IMR-90 (cell line): ENCODE results near the gene NCOA5. TPM values are rescaled to one million over a fixed set of nuclear protein-coding genes. Genes with fewer than 3 reads are reported as not detected.

ENCODE experiments used
- ATAC-seq: fragments of 200-7000 bp; cut with Tn5 transposase; 2 replicates; pipeline ENCODE4 v1.9.1; 2020; ENCODE audit warnings: low read depth, mild to moderate bottlenecking, moderate library complexity
- BruUV-seq: library from RNA; stranded (reverse); fragments of 400-500 nt; replicated peaks from 2 replicates; lab custom pipeline; 2021; lab: Mats Ljungman, UMichigan
- CTCF ChIA-PET: fragments of 300-600 bp; formaldehyde crosslinking; extraction: SDS; loops from one replicate; lab custom pipeline; 2021; ENCODE audit warnings: antibody characterized with exemption; lab: Yijun Ruan, JAX
- POLR2A ChIA-PET: fragments of 300-600 bp; sonication (Branson Sonifier 250); formaldehyde crosslinking; loops from one replicate; lab custom pipeline; 2022; ENCODE audit warnings: antibody characterized with exemption; ENCODE audit not compliant: unreplicated experiment; lab: Charles Lee
- DNase-seq: peaks from one replicate; pipeline ENCODE4 v3.0.0; 2013
- H2AFZ ChIP-seq: replicated peaks from 2 replicates; pipeline ENCODE3; 2013; ENCODE audit warnings: low read length, mild to moderate bottlenecking; ENCODE audit not compliant: poor library complexity
- H2AK5ac ChIP-seq: 2 replicates; pipeline ENCODE4 v1.6.1; 2013; ENCODE audit warnings: low read depth, low read length, inconsistent platforms
- H2AK9ac ChIP-seq: replicated peaks from 2 replicates; pipeline ENCODE3; 2013; ENCODE audit warnings: mild to moderate bottlenecking, low read depth, low read length, moderate library complexity; ENCODE audit not compliant: poor library complexity
- H2BK120ac ChIP-seq: 2 replicates; pipeline ENCODE4 v1.6.1; 2013; ENCODE audit warnings: low read depth, low read length, inconsistent platforms
- H2BK15ac ChIP-seq: 3 replicates; pipeline ENCODE4 v1.6.1; 2013; ENCODE audit warnings: low read depth, low read length, inconsistent platforms
- H2BK20ac ChIP-seq: 2 replicates; pipeline ENCODE4 v1.6.1; 2013; ENCODE audit warnings: low read depth, mild to moderate bottlenecking, inconsistent platforms, low read length, moderate library complexity
- H2BK5ac ChIP-seq: 2 replicates; pipeline ENCODE4 v1.6.1; 2013; ENCODE audit warnings: mild to moderate bottlenecking, low read depth, low read length, inconsistent platforms; ENCODE audit not compliant: poor library complexity, severe bottlenecking
- H3K14ac ChIP-seq: replicated peaks from 2 replicates; pipeline ENCODE4 v1.6.1; 2013; ENCODE audit warnings: low read depth, low read length, inconsistent platforms
- H3K18ac ChIP-seq: 2 replicates; pipeline ENCODE4 v1.6.1; 2013; ENCODE audit warnings: low read depth, low read length, control low read depth
- H3K23ac ChIP-seq: 2 replicates; pipeline ENCODE4 v1.6.1; 2013; ENCODE audit warnings: low read depth, low read length, inconsistent platforms
- H3K27ac ChIP-seq: 2 replicates; pipeline ENCODE4 v1.5.1; 2013; ENCODE audit warnings: mild to moderate bottlenecking, control low read depth, low read length; ENCODE audit not compliant: insufficient read depth
- H3K27me3 ChIP-seq: 2 replicates; pipeline ENCODE4 v1.6.1; 2013; ENCODE audit warnings: low read length; ENCODE audit not compliant: control insufficient read depth, insufficient read depth
- H3K36me3 ChIP-seq: 2 replicates; pipeline ENCODE4 v1.6.1; 2013; ENCODE audit warnings: low read length, mixed read lengths; ENCODE audit not compliant: control insufficient read depth, insufficient read depth
- H3K4ac ChIP-seq: 2 replicates; pipeline ENCODE4 v1.6.1; 2013; ENCODE audit warnings: low read depth, low read length, inconsistent platforms
- H3K4me1 ChIP-seq: 2 replicates; pipeline ENCODE4 v1.6.1; 2013; ENCODE audit warnings: low read length, mixed read lengths; ENCODE audit not compliant: control insufficient read depth, insufficient read depth
- H3K4me2 ChIP-seq: 2 replicates; pipeline ENCODE4 v1.6.1; 2013; ENCODE audit warnings: low read depth, mild to moderate bottlenecking, control low read depth, low read length, moderate library complexity
- H3K4me3 ChIP-seq: 2 replicates; pipeline ENCODE4 v1.5.1; 2013; ENCODE audit warnings: low read depth, mild to moderate bottlenecking, control low read depth, low read length, moderate library complexity; ENCODE audit not compliant: insufficient read depth
- H3K56ac ChIP-seq: 2 replicates; pipeline ENCODE4 v1.6.1; 2013; ENCODE audit warnings: low read length, inconsistent platforms; ENCODE audit not compliant: insufficient read depth; ENCODE audit errors: extremely low read depth
- H3K79me1 ChIP-seq, 2 experiments: 2 replicates each; pipeline ENCODE4 v1.6.1; 2013; ENCODE audit warnings: low read length in 2 of 2, inconsistent platforms in 1 of 2, low read depth in 1 of 2
- H3K9ac ChIP-seq: 2 replicates; pipeline ENCODE4 v1.6.1; 2013; ENCODE audit warnings: low read depth, low read length, control low read depth
- H3K9me1 ChIP-seq: 2 replicates; pipeline ENCODE4 v1.6.1; 2013; ENCODE audit warnings: low read length, inconsistent platforms; ENCODE audit not compliant: insufficient read depth
- H3K9me3 ChIP-seq: 2 replicates; pipeline ENCODE4 v1.6.1; 2013; ENCODE audit warnings: low read length; ENCODE audit not compliant: control insufficient read depth, insufficient read depth
- H4K20me1 ChIP-seq: 2 replicates; pipeline ENCODE4 v1.6.1; 2013; ENCODE audit warnings: low read length, inconsistent platforms; ENCODE audit not compliant: insufficient read depth
- H4K5ac ChIP-seq: 2 replicates; pipeline ENCODE4 v1.6.1; 2013; ENCODE audit warnings: mild to moderate bottlenecking, low read depth, low read length, control low read depth
- H4K8ac ChIP-seq, 2 experiments: 2 replicates each; pipeline ENCODE4 v1.6.1; 2013; ENCODE audit warnings: low read depth in 2 of 2, low read length in 2 of 2, control low read depth in 1 of 2, inconsistent platforms in 1 of 2
- H4K91ac ChIP-seq: 2 replicates; pipeline ENCODE4 v1.6.1; 2013; ENCODE audit warnings: low read depth, low read length, inconsistent platforms; ENCODE audit not compliant: insufficient read depth
- BHLHE40 ChIP-seq: fragments of 150-350 bp; IDR thresholded peaks from 2 replicates; pipeline ENCODE4 v1.6.1; 2016; ENCODE audit warnings: mild to moderate bottlenecking, low read depth, low read length
- CEBPB ChIP-seq: IDR thresholded peaks from 2 replicates; pipeline ENCODE4 v1.6.1; 2012; ENCODE audit warnings: low read depth, low read length, improper control_type of control experiment
- CHD1 ChIP-seq: IDR thresholded peaks from 2 replicates; pipeline ENCODE4 v1.6.1; 2012; ENCODE audit warnings: low read depth, low read length, improper control_type of control experiment
- CTCF ChIP-seq: conservative IDR thresholded peaks from 2 replicates; pipeline ENCODE4 v1.5.1; 2012; ENCODE audit warnings: mild to moderate bottlenecking, low read depth, low read length, improper control_type of control experiment
- ELK1 ChIP-seq: fragments of 150-350 bp; IDR thresholded peaks from 2 replicates; pipeline ENCODE4 v1.6.1; 2016; ENCODE audit warnings: low read depth, mild to moderate bottlenecking, low read length, moderate library complexity, borderline replicate concordance
- FOS ChIP-seq: fragments of 150-350 bp; IDR thresholded peaks from 2 replicates; pipeline ENCODE4 v1.6.1; 2016; ENCODE audit warnings: low read depth, low read length
- MAFK ChIP-seq: IDR thresholded peaks from 2 replicates; pipeline ENCODE4 v1.6.1; 2012; ENCODE audit warnings: low read depth, low read length, improper control_type of control experiment
- MAZ ChIP-seq: IDR thresholded peaks from 2 replicates; pipeline ENCODE4 v1.6.1; 2012; ENCODE audit warnings: low read depth, mild to moderate bottlenecking, low read length, improper control_type of control experiment, moderate library complexity, borderline replicate concordance
- MXI1 ChIP-seq: IDR thresholded peaks from 2 replicates; pipeline ENCODE4 v1.6.1; 2012; ENCODE audit warnings: low read depth, mild to moderate bottlenecking, low read length, moderate library complexity, borderline replicate concordance
- NFE2L2 ChIP-seq: fragments of 150-350 bp; IDR thresholded peaks from 2 replicates; pipeline ENCODE4 v1.6.1; 2016; ENCODE audit warnings: low read depth, mild to moderate bottlenecking, low read length
- POLR2A ChIP-seq: IDR thresholded peaks from 2 replicates; pipeline ENCODE4 v1.6.1; 2012; ENCODE audit warnings: mild to moderate bottlenecking, low read depth, low read length
- RAD21 ChIP-seq: IDR thresholded peaks from 2 replicates; pipeline ENCODE4 v1.6.1; 2012; ENCODE audit warnings: low read length, improper control_type of control experiment
- RCOR1 ChIP-seq: IDR thresholded peaks from 2 replicates; pipeline ENCODE4 v1.6.1; 2012; ENCODE audit warnings: mild to moderate bottlenecking, low read length, improper control_type of control experiment; ENCODE audit not compliant: insufficient replicate concordance
- RFX5 ChIP-seq: IDR thresholded peaks from 2 replicates; pipeline ENCODE4 v1.8.0; 2012; ENCODE audit warnings: low read depth, mild to moderate bottlenecking, low read length, moderate library complexity
- SMC3 ChIP-seq: fragments of 150-350 bp; IDR thresholded peaks from 2 replicates; pipeline ENCODE4 v1.6.1; 2016; ENCODE audit warnings: low read depth, mild to moderate bottlenecking, antibody characterized with exemption, low read length, moderate library complexity
- USF2 ChIP-seq: fragments of 150-350 bp; IDR thresholded peaks from 2 replicates; pipeline ENCODE4 v1.6.1; 2017; ENCODE audit warnings: mild to moderate bottlenecking, antibody characterized with exemption, low read length, low read depth
- WGBS, 2 experiments: methylation state at CpG; one replicate each; pipeline versions ENCODE4 v1.1.5 to v1.1.7; 2013; ENCODE audit warnings: missing lambda C conversion rate in 2 of 2; ENCODE audit not compliant: insufficient read length in 1 of 2; ENCODE audit errors: extremely low coverage in 2 of 2; 5-methylcytosine and 5-hydroxymethylcytosine counted together
- dilution Hi-C: fragments of 300-500 bp; cut with HindIII; formaldehyde crosslinking; loops from one replicate; pipeline ENCODE4 v1.14.3; 2018; ENCODE audit warnings: low sequenced_read_pairs; ENCODE audit not compliant: unreplicated experiment
- in situ Hi-C: fragments of 300-500 bp; cut with MboI; formaldehyde crosslinking; loops from 3 replicates; pipeline ENCODE4 v1.14.3; 2019; ENCODE audit warnings: low sequenced_read_pairs, inconsistent platforms, mixed read lengths
- intact Hi-C: fragments of 100-400 bp; cut with micrococcal nuclease; formaldehyde crosslinking; loops from 2 replicates; pipeline ENCODE4 v1.10.0; 2022
- polyA plus RNA-seq, 3 experiments: library from polyadenylated mRNA; depleted of rRNA; stranded (reverse); fragments of >200 nt; gene quantifications; 2 replicates each; pipeline ENCODE4 v1.2.3, GENCODE V29; 2012; ENCODE audit warnings: low replicate concordance in 1 of 3
- total RNA-seq: library from RNA; depleted of rRNA; stranded (reverse); fragments of >200 nt; gene quantifications from 2 replicates; pipeline ENCODE4 v1.2.3, GENCODE V29; 2012

Gene NCOA5
- total and polyA plus RNA-seq, 2 of the 4 experiments (the other 2 are of a cell fraction), result 17.4 to 20.6 TPM

GRCh38 chr20:46118481-46119020, 28.8 kb upstream of the NCOA5 start:
- POLR2A ChIA-PET, result no interaction called here
- CTCF ChIA-PET, result no interaction called here
- Histone ChIP-seq H4K5ac (no peak overlapping the region), H3K4me1 (no peaks in the 10 kb centered on the region), H2BK20ac (no peak overlapping the region), H3K56ac (no peak overlapping the region), H2BK120ac (no peak overlapping the region), H3K27me3 (peaks cover 11% of the 10 kb centered on the region), H2BK5ac (no peak overlapping the region), H3K36me3 (no peaks in the 10 kb centered on the region), H4K20me1 (no peaks in the 10 kb centered on the region), H3K4me3 (peak overlapping the region; percentile 24; the same call in 1 of the 2 replicates), H3K4me2 (no peak overlapping the region), H2BK15ac (no peak overlapping the region), H3K14ac (no peak overlapping the region), H3K79me1 (no peaks in the 10 kb centered on the region), H2AK5ac (no peak overlapping the region), H3K27ac (no peak overlapping the region), H3K4ac (no peak overlapping the region), H2AK9ac (no peak overlapping the region), H3K23ac (no peak overlapping the region), H4K8ac (no peak overlapping the region), H3K9ac (no peak overlapping the region), H4K91ac (no peak overlapping the region), H3K18ac (no peak overlapping the region), H3K9me3 (no peaks in the 10 kb centered on the region), H3K9me1 (no peaks in the 10 kb centered on the region), H2AFZ (peak overlapping the region; percentile 23)
- dilution Hi-C loops (no loop called here), intact Hi-C loops (no loop called here), in situ Hi-C loops (no loop called here)
- DNase-seq, result no peak
- BruUV-seq, result no TSS peak
- 36% methylated on average over 2 of the region's 15 CpGs; no CpG with 5 or more reads in 1 of the 2 experiments for WGBS, 2 experiments
- TF ChIP-seq POLR2A (no peak), MXI1 (no peak), RCOR1 (no peak), CHD1 (no peak), RFX5 (no peak), MAZ (no peak), CTCF (no peak), NFE2L2 (no peak), CEBPB (no peak), BHLHE40 (no peak), MAFK (no peak), RAD21 (no peak), ELK1 (no peak), USF2 (no peak), FOS (no peak), SMC3 (no peak)
- no peak for ATAC-seq
